T-helper 17 cell (primary cell): ENCODE measurements around the gene CEP131. TPM values are rescaled to one million over a fixed set of nuclear protein-coding genes. Genes with fewer than 3 reads are reported as not detected.

Experiments
- ATAC-seq: fragments of 150-1000 bp; cut with Tn5 transposase; 2 replicates; pipeline ENCODE4 v1.10.0; 2021; ENCODE audit warnings: mild to moderate bottlenecking, moderate library complexity
- DNase-seq, 3 donors: peaks; one replicate each; pipeline versions ENCODE4 v3.0.0 to v3.0.0-alpha.2; 2020 to 2021
- H3K9me3 ChIP-seq: one replicate; pipeline ENCODE4 v1.7.0; 2013; ENCODE audit warnings: low read length, mild to moderate bottlenecking; ENCODE audit not compliant: control insufficient read depth, poor library complexity, severe bottlenecking
- H3K27ac Mint-ChIP-seq: one replicate; pipeline ENCODE4 v1.8.0; 2022; ENCODE audit warnings: mild to moderate bottlenecking, moderate library complexity, mixed read lengths
- H3K27me3 Mint-ChIP-seq: one replicate; pipeline ENCODE4 v1.8.0; 2022; ENCODE audit warnings: mixed read lengths
- H3K36me3 Mint-ChIP-seq: one replicate; pipeline ENCODE4 v1.8.0; 2022; ENCODE audit warnings: low read depth, mixed read lengths
- H3K4me1 Mint-ChIP-seq: one replicate; pipeline ENCODE4 v1.8.0; 2022; ENCODE audit warnings: mild to moderate bottlenecking, mixed read lengths
- H3K4me3 Mint-ChIP-seq: one replicate; pipeline ENCODE4 v1.8.0; 2022; ENCODE audit warnings: mild to moderate bottlenecking, moderate library complexity, mixed read lengths
- total RNA-seq, 4 donors: library from RNA in 2 of 4; stranded (reverse) in 2 of 4; gene quantifications; one replicate each; pipeline ENCODE4 v1.2.3 and lab custom pipeline; 2022 to 2026

The CEP131 gene
- total RNA-seq, 2 donors from 2014 or later, result 8.2 to 10.5 TPM

DNA sequence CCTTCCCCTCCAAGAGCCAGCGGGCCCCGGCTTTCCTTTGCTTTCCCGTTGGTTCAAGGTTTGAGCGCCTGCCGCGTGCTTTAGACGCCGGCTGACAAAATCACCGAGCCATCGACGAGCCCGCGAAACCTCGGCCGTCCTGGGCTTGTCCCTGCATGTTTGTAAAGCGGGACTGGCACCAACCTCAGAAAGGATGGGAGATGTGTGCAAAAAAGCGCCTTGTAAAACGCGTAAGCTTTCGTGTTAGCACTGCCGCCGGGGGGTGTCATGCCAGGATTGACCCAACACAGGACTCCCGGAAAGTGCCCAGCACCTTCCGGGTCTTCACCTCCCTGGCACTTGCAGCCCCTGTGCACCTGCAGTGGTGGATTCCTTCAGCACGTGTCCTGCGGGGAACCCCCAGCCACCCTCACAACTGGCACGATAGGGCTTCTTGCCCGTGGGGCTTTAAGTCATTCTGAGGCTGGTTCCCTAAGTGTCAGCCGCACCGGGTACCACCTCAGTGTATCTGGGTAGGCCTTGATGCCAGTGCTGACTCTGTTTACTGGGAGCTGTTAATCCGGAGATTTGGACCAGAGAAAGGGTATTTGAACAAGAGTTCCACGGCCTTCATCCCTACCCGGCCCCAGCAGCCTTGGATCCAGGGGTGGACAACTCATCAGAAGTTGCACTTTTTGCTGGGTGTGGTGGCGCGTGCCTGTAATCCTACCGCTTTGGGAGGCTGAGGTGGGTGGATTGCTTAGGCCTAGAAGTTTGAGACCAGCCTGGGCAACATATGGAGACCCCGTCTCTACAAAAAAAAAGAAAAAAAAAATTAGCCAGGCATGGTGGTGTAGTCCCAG lies 17.2 kb upstream of the CEP131 start:
- Mint-ChIP-seq H3K27ac (peak overlapping the region; percentile 77), H3K36me3 (peaks cover 1% of the 10 kb centered on the region), H3K27me3 (no peaks in the 10 kb centered on the region), H3K4me3 (peak overlapping the region; percentile 91), H3K4me1 (peaks cover 27% of the 10 kb centered on the region)
- no peaks in the 10 kb centered on the region for H3K9me3 ChIP-seq
- ATAC-seq (no peak), DNase-seq (peak in 2 of 3 donors; percentile 25 to 35)

DNA sequence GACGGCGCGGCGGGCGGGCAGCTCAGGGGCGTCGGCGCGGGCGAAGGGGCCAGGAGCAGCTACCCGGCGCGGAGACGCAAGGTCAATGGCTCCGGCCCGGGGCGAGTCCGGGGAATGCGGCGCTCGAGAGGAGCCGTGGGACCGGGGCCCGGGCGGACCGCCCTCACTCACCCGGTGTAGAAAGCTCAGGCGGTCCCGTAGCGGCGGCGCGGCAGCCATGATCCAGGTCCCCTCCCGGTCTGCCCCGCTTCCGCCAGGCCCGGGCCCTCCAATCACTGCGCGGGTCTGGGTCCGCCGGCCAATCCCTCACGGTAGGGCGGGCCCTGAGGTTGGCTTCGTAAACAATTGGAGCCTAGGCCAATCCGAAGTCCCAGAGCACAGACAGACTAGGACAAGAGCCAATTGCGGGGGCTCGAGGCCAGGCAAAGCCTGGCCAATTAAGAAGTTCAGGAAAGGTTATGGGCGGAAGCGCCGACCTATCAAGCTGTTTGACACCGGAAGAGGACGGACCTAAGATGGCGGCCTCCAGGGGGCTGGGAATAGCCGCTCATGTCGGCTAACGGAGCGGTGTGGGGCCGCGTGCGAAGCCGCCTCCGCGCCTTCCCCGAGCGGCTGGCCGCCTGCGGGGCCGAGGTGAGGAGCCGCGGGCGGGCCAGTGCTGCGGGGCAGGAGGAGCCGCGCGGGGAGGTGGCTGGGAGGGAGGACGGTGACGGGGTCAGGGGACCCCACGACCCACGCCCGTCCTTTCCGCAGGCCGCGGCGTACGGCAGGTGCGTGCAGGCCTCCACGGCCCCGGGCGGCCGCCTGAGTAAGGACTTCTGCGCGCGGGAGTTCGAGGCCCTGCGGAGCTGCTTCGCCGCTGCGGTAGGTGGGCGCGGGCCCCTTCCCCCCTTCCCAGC lies 16.3 kb upstream of the CEP131 start, which contains the start of the genes NDUFAF8 and TEPSIN:
TSS of gene NDUFAF8 (plus strand) at position 504 of the 899 bp plus-strand sequence. CDS start at position 550, 46 bp downstream.
TSS of gene TEPSIN (minus strand) at position 241 of the 899 bp plus-strand sequence. CDS start at position 219, 22 bp downstream.
- H3K36me3 Mint-ChIP-seq, result peaks cover 2% of the 10 kb centered on the region
- H3K27me3 Mint-ChIP-seq, result no peaks in the 10 kb centered on the region
- ATAC-seq (peak; percentile 95), DNase-seq (peak; percentile 91 to 95 (median 92))
- H3K4me3 Mint-ChIP-seq, result peak within 1 kb of the TSS; percentile 92
- no peaks in the 10 kb centered on the region for H3K9me3 ChIP-seq
- peak within 1 kb of the TSS; percentile 77 for H3K27ac Mint-ChIP-seq
- peaks cover 28% of the 10 kb centered on the region for H3K4me1 Mint-ChIP-seq

DNA sequence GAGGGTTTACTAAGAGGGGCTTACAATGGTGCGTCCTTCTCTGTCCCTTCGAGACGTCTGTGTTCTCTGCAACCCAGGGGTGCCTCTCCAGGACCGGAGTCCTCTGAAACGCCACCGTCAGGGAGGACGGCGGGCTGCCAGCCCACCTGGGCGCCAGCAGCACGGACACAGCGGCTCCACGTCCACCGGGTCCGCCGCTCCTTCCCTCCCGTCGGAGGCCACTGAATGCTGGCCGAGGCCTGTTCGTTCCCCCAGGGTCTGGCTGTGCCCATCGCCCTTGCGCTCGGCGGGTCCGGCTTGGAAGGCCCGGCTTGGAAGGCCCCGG lies 15.7 kb upstream of the CEP131 start:
- Mint-ChIP-seq H3K36me3 (peaks cover 2% of the 10 kb centered on the region), H3K4me1 (peaks cover 28% of the 10 kb centered on the region), H3K4me3 (peak overlapping the region; percentile 92), H3K27me3 (no peaks in the 10 kb centered on the region), H3K27ac (no peak overlapping the region)
- DNase-seq (no peak), ATAC-seq (no peak)
- no peaks in the 10 kb centered on the region for H3K9me3 ChIP-seq

DNA sequence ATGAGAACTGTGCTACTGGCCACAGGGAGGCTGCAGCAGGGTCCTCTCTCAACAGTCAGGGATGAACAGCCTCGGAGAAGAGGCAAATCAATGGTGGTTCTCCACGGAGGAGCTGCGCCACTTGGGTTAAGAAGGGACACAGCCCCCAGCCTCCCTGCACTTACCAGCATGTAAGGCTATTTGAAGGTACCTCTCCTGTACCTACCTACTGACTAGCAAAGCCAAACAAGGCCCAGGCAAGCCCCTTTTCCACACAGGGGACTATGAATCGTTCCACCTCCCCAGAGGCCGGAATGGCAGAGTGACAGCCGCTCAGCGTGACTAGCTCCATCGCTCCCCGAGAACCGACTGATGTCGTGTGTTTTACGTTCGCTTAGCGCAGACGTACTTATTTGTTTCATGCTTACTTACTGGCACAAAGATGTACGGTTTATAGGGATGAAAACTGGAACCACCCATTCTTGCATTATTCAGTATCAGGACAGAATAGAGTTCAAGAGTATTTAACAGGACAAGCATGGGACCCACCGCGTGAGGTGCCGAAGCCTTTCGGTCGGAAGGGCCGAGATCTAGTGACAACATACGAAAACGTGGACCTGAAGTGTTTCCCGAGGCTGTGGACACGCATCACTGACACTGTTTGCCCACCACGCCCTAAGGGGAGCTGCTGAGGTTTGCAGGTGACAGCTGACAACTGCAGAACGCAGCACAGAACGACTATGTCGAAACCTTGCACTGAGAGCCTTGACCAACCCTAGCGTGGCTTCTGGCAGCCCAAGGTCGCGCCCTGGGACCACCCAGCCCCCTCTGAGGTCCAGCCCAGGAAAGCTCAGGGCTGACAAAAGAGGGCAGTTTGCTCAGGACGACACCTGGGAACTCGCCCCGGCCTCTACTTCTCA lies 15.1 kb upstream of the CEP131 start:
- H3K36me3 Mint-ChIP-seq, result peaks cover 2% of the 10 kb centered on the region
- no peak for DNase-seq
- H3K4me1 Mint-ChIP-seq, result peaks cover 28% of the 10 kb centered on the region
- H3K27me3 Mint-ChIP-seq, result no peaks in the 10 kb centered on the region
- no peak for ATAC-seq
- peak overlapping the region; percentile 49 for H3K27ac Mint-ChIP-seq
- no peaks in the 10 kb centered on the region for H3K9me3 ChIP-seq
- peak overlapping the region; percentile 92 for H3K4me3 Mint-ChIP-seq

DNA sequence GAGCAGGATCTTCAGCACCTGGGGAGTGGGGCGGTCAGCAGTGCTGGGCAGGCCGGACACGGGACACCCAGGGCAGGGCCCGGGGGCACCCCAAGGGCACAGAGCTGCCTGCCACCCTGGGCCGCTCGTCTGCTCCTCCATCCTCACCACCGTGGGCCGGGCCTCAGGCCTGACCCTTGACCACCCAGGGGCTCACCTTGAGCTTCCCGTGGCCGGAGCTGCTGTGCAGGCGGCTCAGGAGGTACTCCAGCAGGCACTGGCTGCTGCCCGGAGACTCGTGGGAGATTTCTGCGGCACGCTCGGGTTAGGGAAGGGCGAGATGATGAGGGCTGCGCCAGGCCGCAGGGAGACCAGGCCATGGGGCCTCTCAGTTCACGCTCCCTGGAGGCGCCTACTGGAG lies 14.0 kb upstream of the CEP131 start:
- DNase-seq (no peak), ATAC-seq (no peak)
- no peak overlapping the region for H3K27ac Mint-ChIP-seq
- peak overlapping the region; percentile 92 for H3K4me3 Mint-ChIP-seq
- peaks cover 23% of the 10 kb centered on the region for H3K4me1 Mint-ChIP-seq
- no peaks in the 10 kb centered on the region for H3K27me3 Mint-ChIP-seq
- H3K9me3 ChIP-seq, result no peaks in the 10 kb centered on the region
- H3K36me3 Mint-ChIP-seq, result peaks cover 2% of the 10 kb centered on the region

DNA sequence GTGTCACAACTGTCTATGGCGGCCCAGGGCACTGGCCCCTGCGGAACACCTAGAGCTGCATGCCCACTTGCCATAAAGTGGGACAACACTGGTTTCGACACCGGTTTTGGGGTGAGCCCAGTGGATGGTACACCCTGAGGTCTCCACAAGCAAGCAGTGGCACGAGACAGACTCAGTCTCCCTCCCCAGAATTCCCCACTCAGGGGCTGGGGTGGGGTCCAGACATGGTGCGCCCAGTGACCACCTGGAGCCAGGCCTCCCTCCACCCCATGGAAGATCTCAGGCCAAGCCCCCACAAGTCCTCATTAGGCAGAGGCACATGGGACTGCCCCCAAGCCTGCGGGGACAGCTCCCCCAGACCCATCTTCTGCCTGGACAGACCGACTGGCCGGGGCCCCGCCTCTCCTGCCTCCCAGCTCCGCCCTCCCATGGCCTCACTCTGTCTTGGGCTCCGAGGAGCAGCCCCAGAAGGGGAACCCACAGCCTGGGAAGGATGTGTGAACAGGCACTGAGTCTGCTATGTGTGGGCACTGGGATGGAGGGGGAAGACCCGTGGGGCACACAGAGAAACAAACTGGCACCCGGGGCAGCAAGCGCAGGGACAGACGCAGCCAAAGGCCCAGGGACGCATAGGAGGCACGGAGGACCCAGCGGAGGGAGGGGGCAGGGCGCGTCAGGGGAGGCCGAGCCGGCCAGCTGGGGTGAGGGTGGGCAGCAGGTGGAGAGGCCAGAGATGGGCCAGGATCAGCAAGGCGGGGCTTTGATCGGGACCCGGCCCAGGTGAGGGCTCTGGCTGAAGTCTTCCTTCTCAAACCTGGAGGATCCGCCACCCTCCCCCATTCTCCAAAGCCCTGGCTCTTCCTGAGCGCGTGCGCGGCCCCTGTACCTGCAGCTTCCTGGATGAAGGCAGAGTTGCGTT lies 13.3 kb upstream of the CEP131 start:
- H3K4me3 Mint-ChIP-seq, result no peak overlapping the region
- peaks cover 4% of the 10 kb centered on the region for H3K36me3 Mint-ChIP-seq
- H3K27ac Mint-ChIP-seq, result no peak overlapping the region
- H3K4me1 Mint-ChIP-seq, result peaks cover 20% of the 10 kb centered on the region
- H3K27me3 Mint-ChIP-seq, result no peaks in the 10 kb centered on the region
- no peak for ATAC-seq
- no peak for DNase-seq
- no peaks in the 10 kb centered on the region for H3K9me3 ChIP-seq

DNA sequence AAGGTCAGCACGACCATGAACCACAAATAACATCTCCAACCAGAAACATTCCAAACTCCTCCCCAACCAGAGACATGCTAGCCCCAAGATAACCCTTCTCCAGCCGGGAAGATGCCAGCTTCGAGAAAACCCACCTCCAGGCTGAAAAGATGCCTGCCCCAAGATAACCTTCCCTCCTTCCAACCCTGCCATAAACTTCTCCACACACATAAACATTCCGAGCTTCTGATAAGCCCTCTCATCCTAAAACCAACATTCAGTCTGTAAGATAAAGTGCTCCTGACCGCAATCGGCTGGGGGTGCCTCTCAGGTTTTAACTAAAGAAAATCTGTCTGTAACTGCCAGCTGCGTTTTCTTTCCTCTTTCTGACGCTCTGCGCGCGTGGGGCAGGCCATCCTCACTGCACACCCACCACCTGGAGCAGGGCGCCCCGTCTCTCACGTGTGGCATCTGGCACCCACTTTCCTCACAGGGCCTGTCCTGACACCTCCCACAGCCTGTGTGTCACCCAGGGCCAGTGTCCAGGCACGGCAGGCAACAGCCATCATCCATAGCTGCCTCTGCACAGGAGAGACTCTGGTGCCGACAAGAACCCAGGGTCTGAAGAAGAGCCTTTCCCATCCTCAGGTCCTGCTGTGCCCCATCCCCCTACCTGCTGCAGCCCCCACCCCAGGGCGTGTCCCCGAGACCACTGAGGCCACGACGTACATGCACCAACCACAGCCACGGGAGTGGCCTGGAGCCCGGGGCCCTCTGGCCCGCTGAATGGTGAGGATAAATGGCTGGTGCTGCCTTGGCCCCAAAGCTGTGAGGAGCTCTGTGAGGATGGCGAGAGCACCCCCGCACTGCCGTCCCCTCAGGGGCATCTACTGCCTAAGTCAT lies 12.4 kb upstream of the CEP131 start:
- ATAC-seq, result no peak
- Mint-ChIP-seq H3K27ac (peak overlapping the region; percentile 56), H3K4me3 (peak overlapping the region; percentile 76), H3K27me3 (no peaks in the 10 kb centered on the region), H3K4me1 (peaks cover 19% of the 10 kb centered on the region), H3K36me3 (peaks cover 8% of the 10 kb centered on the region)
- no peaks in the 10 kb centered on the region for H3K9me3 ChIP-seq
- no peak for DNase-seq

DNA sequence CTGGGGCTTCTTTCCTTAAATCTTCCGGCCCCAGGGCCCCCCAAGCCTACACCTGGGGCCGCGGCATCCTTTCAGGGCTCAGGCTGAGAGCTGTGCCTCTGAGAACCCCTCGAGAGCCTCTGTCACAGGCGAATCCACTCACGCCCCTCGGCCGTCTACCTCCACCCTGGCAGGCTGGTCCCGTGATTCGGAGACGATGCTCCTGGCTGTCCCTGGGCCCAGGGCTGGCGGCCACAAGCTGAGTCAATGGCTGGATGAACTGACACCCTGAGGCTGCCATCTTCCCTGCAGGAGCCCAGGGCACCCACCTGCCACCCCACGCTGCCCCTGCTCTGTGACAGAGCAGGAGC lies 11.7 kb upstream of the CEP131 start:
- DNase-seq (peak in 1 of 3 donors; percentile 2), ATAC-seq (no peak)
- no peaks in the 10 kb centered on the region for H3K9me3 ChIP-seq
- H3K27me3 Mint-ChIP-seq, result no peaks in the 10 kb centered on the region
- peaks cover 15% of the 10 kb centered on the region for H3K36me3 Mint-ChIP-seq
- H3K27ac Mint-ChIP-seq, result peak overlapping the region; percentile 56
- peaks cover 22% of the 10 kb centered on the region for H3K4me1 Mint-ChIP-seq
- H3K4me3 Mint-ChIP-seq, result peak overlapping the region; percentile 76

DNA sequence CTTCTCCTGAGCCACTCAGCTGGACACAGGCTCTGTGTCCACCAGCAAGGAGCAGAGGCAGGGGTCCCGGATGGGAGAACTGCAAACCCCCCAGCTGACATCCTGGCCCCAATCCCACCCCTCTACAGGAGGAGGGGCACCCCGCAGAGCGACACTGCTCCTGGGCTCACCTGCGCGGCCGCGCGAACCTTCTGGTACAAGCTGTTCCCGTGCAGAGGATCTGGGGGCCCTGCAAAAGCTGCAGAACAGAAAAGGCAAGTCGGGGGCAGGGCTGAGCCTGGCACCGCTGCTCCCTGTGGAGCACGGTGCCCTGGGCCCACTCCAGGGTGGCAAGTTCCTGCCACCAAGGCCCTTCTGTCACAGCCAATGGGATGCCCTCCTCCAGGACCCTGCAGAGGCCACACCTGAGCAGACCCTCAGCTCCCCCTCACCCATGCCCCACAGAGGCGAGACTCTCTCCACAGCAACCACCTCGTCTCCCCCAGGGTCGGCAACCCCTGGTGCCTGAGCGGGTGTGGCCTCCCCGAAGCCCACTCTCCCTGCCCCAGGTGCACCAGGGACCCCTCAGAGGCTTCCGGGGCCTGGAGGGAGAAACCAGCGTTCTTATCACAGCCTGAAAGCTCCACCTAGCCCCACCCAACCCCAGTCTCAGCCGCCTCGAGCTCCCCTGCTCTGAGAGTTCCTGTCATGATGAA lies 11.2 kb upstream of the CEP131 start:
- Mint-ChIP-seq H3K27me3 (no peaks in the 10 kb centered on the region), H3K4me3 (no peak overlapping the region), H3K4me1 (peaks cover 22% of the 10 kb centered on the region), H3K36me3 (peaks cover 15% of the 10 kb centered on the region), H3K27ac (no peak overlapping the region)
- H3K9me3 ChIP-seq, result no peaks in the 10 kb centered on the region
- ATAC-seq (no peak), DNase-seq (peak in 1 of 3 donors; percentile 4)

DNA sequence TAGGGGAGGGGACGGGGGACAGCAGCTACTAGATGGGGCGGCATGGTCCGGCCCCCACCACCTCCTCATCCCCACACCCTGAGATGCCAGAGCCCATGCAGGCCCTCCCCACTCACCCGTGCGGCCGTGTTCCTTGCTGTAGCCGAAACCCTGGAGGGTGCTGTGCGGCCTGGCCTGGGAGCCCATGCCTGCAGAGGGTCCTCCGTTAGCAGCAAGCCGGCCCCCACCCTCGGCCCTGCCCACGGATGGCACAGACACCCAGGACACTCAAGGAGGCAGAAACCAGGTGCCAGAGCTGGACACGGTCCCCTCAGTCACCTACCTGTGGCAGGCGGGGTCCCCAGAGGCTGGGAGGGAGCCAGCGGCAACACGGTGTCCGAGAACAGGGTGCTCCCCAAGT lies 10.6 kb upstream of the CEP131 start:
- peaks cover 22% of the 10 kb centered on the region for H3K4me1 Mint-ChIP-seq
- H3K36me3 Mint-ChIP-seq, result peaks cover 15% of the 10 kb centered on the region
- H3K27ac Mint-ChIP-seq, result no peak overlapping the region
- ATAC-seq, result no peak
- H3K27me3 Mint-ChIP-seq, result no peaks in the 10 kb centered on the region
- no peak overlapping the region for H3K4me3 Mint-ChIP-seq
- no peaks in the 10 kb centered on the region for H3K9me3 ChIP-seq
- DNase-seq, result no peak
